Erythroblast (primary cell): ENCODE data around the gene CNPY2.
"Not testable (repeated sequence)": the region's sequence is repeated elsewhere in the genome, so short reads cannot be mapped to it uniquely, and the experiment has no call there.

Source experiments
- DNase-seq, 2 experiments: peaks; one replicate each; lab custom pipeline; 2025; lab: John Stamatoyannopoulos, UW
- GATA1 ChIP-seq: IDR thresholded peaks from 2 replicates; pipeline ENCODE4 v1.6.1; 2011; ENCODE audit warnings: low read depth, mild to moderate bottlenecking, control low read depth, low read length, moderate library complexity
- POLR2A ChIP-seq: IDR thresholded peaks from 2 replicates; pipeline ENCODE4 v1.6.1; 2011; ENCODE audit warnings: mild to moderate bottlenecking, low read length

Gene CNPY2

GRCh38 chr12:56338308-56339157 is 22.7 kb upstream of the CNPY2 start, which contains the start of gene IL23A:
TSS of gene IL23A (plus strand) at chr12:56338884. CDS start at chr12:56339045, 161 bp downstream.
- no peak for TF ChIP-seq POLR2A
- no peak for TF ChIP-seq GATA1
- DNase-seq = no peak

- no peak for TF ChIP-seq POLR2A
- no peak for TF ChIP-seq GATA1
- peak in 1 of 2 experiments; percentile 66 for DNase-seq
These were observed 22.0 kb upstream of the CNPY2 start for GRCh38 chr12:56337753-56338251.

GRCh38 chr12:56336361-56337167 is 20.8 kb upstream of the CNPY2 start:
- TF ChIP-seq GATA1 = no peak
- no peak for TF ChIP-seq POLR2A
- DNase-seq = no peak

- not testable (repeated sequence) for DNase-seq
These were observed 19.7 kb upstream of the CNPY2 start for GRCh38 chr12:56335527-56335926.

- TF ChIP-seq GATA1 (no peak), POLR2A (no peak)
- peak in 1 of 2 experiments; percentile 61 for DNase-seq
These were observed 18.7 kb upstream of the CNPY2 start for GRCh38 chr12:56334490-56334793.

GRCh38 chr12:56333679-56334489 is 18.1 kb upstream of the CNPY2 start, which contains the start of gene PAN2:
TSS of gene PAN2 (minus strand) at chr12:56334000. CDS start at chr12:56333094, 906 bp downstream.
- TF ChIP-seq POLR2A (peak; percentile 90), GATA1 (no peak)
- DNase-seq = peak; percentile 98

- DNase-seq = no peak
- TF ChIP-seq POLR2A (no peak), GATA1 (no peak)
These were observed 17.4 kb upstream of the CNPY2 start for GRCh38 chr12:56333197-56333678.

- peak in 1 of 2 experiments; percentile 18 for DNase-seq
- TF ChIP-seq POLR2A = no peak
- TF ChIP-seq GATA1 = no peak
These were observed 16.9 kb upstream of the CNPY2 start for GRCh38 chr12:56332512-56333196.

GRCh38 chr12:56330936-56331490 is 15.2 kb upstream of the CNPY2 start:
- no peak for DNase-seq
- TF ChIP-seq POLR2A (no peak), GATA1 (no peak)

GRCh38 chr12:56326533-56326932 is 10.7 kb upstream of the CNPY2 start:
- no peak for TF ChIP-seq GATA1
- no peak for TF ChIP-seq POLR2A
- no peak for DNase-seq

- no peak for DNase-seq
- TF ChIP-seq POLR2A (no peak), GATA1 (no peak)
These were observed 10.3 kb upstream of the CNPY2 start for GRCh38 chr12:56326126-56326525.

GRCh38 chr12:56324206-56324605 is 8.4 kb upstream of the CNPY2 start:
- TF ChIP-seq POLR2A (no peak), GATA1 (no peak)
- no peak for DNase-seq

GRCh38 chr12:56321610-56322009 is 5.8 kb upstream of the CNPY2 start:
- DNase-seq = not testable (repeated sequence)
